ENCODE measurements around the gene RFX1.

The RFX1 gene

DNA sequence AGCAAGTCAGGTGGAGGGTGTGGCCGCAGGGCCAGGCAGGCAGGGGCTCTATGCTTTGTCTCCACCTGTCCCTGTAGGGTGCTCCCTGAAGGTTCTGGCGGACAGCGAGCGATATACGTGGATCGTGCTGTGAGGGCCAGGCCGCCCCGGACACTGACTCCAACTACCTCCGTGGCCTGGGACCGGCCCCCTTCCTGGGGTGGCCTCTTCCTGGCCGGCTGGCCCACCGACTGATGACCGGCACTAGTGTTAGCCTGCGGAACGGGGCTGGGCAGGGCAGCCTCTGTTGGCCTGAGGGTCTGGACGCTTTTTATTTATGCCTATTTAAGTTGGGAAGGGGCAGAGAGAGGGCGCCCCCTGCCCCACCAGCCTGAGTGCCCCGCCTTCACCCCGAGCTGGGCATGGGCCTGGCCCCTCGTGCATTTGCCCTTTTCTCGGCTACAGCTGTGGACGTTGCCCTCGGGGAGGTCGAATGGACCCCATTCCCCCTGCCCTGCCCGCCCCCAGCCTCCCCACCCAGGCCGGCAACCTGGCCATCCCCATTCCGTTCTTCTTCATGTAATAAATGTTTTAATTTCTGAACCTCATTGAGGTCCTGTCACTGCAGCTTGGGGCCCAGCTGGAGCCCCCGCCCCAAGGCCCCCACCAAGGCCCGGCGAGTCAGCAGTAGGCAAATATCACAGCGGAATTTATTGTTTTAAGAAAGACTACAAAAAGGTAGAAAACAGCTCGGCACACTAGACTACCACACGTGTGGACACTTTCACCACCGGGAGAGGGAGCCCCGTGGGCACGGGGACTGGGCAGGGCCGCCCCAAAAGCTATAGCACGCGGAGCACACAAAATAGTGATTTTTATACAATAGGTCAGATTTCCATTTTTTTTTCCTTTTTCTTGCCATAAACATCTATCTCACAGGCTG lies 45.0 kb downstream of the RFX1 start:
- no peak for DNase-seq

DNA sequence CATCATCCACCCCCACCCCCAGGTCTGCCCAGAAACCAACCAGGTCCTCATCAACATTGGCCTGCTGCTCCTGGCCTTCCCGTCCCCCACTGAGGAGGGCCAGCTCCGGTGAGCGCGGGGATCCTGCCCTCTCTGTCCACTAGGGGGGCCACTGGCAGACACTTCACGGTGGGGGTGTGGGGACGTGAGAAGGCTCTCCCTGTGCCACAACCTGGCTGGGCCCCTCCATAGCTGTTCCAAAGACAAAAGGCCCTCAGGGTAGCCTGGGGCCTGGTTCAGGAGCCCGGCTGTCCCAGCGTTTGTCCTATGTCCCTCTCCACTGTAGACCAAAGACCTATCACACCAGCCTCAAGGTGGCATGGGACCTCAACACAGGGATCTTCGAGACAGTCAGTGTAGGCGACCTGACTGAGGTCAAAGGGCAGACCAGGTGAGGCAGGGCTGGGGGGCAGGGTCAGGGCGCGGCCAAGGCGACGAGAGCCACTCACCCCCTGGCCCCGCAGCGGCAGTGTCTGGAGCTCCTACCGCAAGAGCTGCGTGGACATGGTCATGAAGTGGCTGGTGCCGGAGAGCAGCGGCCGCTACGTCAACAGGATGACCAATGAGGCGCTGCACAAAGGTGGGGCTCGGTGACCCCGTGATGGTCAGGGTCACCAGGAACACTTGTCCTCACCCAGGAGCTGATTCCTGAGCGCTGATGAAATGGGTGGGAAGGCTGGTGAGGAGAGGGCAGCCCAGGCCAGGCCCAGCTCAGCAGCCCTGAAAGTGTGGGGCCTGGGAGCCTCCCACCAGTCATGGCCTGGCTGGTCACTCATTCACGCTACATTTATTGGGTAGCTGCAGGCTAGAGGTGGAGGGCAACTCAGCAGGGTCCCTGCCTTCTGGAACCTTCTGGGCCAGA lies 45.9 kb downstream of the RFX1 start:
- no peak for DNase-seq

DNA sequence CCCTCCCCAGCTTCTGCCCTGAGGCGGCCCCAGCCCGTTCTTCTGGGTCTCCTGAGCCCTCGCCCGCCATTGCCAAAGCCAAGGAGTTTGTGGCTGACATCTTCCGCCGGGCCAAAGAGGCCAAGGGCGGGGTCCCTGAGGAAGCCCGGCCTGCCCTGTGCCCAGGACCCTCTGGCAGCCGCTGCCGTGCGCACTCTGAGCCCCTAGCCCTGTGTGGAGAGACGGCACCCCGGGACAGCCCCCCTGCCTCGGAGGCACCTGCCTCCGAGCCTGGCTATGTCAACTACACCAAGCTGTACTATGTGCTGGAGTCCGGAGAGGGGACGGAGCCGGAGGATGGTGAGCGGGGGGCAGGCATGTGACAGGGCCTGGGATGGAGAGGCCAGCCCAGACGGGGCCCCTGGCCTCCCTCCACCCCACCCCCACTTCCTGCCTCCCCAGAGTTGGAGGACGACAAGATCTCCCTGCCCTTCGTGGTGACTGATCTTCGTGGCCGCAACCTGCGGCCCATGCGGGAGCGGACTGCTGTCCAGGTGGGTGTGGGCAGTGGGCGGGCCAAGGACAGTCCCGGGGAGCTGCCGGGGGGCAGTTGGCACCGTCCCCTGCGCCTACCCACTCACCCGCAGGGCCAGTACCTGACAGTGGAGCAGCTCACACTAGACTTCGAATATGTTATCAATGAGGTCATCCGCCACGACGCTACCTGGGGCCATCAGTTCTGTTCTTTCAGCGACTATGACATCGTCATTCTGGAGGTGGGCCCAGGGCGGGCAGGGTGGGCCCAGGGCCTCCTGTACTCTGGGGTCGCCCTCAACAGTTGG lies 46.8 kb downstream of the RFX1 start:
- DNase-seq: no peak

DNA sequence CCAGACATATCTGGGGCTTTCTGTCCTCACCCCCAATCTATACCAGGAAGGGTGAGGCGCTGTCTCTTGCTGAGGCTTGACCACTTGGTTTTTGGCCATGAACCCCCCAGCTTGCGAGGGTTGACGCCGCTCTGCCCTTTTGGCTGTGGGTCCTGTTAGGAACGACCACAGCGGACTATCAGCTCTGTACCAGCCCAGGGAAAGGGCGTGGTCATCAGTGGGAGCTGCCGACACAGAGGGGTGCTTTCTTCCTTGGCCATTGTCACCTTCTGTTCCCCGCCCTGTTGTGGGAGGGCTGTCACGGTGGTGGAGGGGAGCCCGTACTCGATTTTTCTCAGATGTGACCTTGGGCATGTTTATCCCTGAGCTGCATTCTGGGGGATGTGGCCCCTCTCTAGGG lies 48.1 kb downstream of the RFX1 start:
- DNase-seq: no peak

DNA sequence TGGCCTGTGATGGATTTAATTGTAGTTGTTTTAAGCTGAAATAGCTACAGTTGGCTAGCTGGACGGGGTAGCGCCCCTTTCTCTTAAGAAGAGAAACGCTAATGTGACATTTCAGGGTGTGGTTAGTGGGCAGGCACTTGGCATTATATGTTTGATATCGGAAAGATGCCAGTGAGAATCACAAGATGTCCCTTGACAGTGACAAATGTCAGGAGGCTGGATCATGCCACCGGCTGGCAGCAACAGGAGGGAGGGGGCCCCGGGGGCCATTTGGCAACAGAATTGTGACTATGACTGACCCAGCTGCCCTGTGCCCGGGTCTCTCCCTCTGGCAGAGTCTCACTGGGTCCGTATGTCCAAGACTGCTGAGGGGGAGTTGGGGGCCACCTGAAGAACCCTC lies 49.1 kb downstream of the RFX1 start:
- no peak for DNase-seq

DNA sequence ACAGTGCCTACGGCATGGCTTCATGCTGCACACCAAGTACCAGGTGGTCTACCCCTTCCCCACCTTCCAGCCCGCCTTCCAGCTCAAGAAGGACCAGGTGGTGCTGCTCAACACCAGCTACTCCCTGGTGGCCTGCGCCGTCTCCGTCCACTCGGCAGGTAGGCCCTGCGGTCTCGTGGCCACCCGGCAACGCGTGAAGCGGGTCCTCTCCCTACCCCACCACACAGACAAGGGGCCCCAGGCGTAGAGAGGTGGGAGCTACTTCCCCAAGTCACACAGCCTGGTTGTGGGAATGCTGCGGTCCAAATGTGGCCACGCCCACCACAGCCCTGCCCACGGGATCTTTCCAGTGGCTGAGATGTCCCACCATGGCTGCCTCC lies 49.8 kb downstream of the RFX1 start:
- no peak for DNase-seq

DNA sequence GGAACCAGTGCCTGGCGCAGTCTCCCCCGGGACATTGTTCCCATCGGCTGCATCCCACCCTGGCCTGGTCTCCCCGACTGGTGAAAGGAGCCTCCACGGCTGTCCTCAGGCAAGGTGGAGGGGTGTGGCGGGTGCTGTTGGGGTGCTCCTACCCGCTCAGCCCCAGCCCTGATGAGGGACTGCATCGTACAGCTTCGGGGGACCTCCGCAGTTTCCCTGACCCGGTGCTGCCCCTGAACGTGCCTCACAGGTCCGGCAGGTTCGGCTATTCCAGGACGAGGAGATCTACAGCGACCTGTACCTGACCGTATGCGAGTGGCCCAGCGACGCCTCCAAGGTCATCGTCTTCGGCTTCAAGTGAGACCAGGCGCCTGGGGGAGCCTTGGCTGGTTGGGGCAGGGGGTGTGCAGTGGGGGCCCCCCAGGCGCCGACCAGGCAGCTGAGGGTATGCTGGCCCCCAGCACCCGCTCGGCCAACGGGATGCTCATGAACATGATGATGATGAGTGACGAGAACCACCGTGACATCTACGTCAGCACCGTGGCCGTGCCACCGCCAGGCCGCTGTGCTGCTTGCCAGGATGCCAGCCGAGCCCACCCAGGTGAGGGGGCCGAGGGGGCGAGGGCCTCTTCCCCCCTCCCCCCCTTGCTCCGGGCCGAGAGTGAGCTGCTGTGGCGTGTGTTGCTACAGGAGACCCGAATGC lies 50.3 kb downstream of the RFX1 start:
- no peak for DNase-seq

DNA sequence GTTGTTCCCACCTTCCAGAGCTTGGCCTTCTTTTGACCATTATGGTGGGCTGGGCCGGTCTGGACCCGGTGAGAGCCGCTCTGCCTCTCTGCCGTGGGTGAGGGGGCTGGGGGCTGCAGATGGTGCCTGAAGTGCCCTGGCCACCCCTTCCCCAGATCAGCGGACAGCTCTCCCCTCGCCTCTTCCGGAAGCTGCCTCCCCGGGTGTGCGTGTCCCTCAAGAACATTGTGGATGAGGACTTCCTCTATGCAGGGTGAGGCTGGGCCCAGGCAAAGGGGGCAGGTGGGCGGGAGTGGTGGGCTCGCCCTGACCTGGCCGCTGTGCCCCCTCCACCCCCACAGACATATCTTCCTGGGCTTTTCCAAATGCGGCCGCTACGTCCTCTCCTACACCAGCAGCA lies 51.9 kb downstream of the RFX1 start:
- DNase-seq: no peak

DNA sequence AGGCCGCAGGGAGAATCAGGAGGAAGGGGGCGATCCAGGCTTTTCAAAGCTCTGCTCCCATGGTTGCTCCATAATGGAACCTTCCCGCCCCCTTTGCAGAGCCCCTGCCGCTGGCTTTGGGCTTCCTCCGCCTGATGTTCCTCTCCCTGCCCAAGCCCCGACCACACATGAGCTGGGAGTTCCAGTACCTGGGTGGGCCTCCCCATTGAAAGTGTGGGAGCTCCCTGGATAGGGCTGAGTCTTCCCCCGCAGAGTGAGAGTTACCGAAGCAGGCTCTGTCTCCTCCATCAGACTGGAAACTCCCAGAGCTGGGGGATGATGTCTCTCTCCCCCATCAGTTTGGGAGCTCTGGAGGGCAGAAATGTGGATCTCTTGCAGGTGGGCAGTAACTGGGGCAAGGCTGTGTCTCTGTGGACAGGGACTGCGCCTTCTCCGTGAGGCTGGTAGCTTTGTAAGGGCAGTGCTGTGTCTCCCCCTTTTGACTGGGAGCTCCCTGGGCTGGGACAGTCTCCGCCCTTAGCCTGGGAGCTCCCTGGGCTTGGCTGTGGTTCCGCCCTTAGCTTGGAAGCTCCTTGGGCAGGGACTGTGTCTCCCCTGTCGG lies 53.1 kb downstream of the RFX1 start:
- DNase-seq: peak; percentile 42

DNA sequence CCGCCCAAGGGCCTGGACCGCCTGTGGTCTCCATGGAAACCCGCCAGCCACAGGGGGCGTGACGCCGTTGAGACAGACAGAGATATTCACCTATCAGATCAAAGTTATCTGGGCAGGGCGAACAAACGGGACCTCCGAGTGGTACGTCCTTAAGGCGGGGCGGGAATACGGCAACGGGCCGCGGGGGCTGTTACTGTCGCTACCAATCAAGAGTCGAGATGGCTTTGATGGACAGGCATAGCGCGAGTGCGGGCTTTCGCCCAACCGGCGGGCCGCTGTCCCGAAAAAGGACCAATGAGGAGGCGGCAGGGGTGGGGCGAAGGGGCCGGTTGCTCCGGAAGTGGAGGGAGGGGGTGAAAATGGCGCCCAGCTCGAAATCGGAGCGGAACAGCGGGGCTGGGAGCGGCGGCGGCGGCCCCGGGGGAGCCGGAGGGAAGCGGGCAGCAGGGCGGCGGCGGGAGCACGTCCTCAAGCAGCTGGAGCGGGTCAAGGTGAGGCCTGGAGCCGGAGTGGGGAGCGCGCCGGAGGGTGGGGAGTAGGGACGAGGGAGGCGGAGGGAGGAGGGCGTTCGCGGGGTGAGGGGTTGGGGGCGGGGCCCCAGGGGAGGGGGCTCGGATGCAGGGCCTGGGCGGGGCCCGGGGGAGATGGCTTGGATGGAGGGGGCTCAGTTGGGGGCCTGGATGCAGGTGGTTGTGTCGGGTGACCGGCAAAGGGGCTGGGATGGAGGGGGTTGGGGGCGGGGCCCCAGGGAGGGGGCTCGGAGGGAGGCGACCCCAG lies 53.8 kb downstream of the RFX1 start, which contains the start of gene DCAF15:
DCAF15 (plus strand) TSS at position 356 of the 777 bp plus-strand sequence; CDS start at position 360, 4 bp downstream.
- peak; percentile 100 for DNase-seq

DNA sequence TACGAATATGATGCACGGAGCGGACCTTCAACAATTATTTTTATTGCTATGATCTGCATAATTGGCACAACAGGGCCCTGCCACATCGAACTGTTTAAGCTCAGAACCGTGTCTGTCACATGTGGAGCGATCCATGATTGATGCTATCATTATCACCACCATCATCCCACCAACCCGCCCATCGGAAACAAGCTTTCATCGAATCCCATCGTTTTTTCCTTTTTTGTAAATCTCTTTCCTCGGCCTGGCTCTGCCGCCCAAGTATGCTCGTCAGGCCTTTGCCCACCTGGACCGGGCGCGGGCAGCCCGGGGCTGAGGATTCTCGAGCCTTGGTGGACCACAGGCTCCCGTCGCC lies 54.3 kb downstream of the RFX1 start:
- no peak for DNase-seq

DNA sequence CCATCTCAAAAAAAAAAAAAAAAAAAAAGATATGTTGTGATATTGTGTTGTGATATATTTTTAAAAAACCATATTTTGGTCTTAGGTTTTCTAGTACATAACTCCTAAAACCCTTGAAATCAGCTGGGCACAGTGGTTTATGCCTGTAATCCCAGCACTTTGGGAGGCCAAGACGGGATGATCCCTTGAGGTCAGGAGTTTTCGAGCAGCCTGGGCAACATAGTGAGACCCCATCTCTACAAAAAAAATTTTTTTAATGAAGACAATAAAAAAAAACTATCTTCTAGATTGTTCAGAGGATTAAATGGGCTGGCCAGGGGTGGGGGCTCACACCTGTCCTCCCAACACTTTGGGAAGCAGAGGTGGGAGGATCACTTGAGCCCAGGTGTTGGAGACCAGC lies 55.1 kb downstream of the RFX1 start:
- no peak for DNase-seq

DNA sequence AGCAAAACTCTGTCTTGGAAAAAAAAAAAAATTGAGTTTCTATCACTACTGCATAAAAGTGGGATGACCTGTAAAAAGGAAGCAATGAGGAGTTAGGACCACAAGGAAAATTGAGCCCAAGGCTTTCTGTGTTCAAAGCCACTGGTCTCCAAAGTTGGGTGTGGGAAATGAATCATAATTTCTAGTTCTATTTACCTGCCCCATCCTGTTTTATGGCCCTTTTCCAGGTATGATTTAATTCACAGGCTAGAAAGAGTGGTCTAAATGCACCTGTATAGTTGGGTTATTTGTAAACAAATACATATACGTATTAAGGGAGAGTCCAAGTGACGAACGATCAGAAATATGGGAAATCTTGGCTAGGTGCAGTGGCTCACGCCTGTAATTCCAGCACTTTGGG lies 59.7 kb downstream of the RFX1 start:
- DNase-seq: no peak

DNA sequence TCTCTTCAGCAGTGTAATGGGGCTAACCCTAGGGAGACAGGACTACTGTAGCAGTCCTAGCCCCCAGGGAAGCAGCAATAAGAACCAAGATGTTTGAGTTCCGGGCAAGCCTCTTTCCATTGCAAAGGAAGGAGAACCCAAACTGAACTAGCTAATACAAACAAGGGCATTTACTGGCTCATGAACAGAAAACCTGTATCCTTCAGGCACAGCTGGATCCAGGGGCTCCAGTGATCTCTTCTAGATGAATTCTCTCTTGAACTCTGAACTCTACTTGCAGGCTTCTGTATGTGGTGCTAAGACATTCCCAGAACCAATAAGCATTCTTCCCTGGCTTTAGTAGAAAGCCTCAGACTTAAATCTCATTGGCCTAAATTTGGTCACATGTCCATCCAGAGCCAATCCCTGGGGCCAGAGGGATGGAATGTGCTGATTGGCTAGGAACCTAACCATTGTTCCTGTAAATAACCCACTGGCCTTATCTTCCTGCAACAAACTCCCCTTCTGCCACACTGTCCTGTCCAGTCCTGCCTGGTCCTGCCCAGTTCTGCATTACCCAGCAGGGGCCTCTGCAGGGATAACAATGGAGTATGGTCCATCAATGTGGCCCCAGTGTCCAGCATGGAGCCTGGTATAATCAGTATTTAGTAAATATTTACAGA lies 64.0 kb downstream of the RFX1 start:
- no peak for DNase-seq

DNA sequence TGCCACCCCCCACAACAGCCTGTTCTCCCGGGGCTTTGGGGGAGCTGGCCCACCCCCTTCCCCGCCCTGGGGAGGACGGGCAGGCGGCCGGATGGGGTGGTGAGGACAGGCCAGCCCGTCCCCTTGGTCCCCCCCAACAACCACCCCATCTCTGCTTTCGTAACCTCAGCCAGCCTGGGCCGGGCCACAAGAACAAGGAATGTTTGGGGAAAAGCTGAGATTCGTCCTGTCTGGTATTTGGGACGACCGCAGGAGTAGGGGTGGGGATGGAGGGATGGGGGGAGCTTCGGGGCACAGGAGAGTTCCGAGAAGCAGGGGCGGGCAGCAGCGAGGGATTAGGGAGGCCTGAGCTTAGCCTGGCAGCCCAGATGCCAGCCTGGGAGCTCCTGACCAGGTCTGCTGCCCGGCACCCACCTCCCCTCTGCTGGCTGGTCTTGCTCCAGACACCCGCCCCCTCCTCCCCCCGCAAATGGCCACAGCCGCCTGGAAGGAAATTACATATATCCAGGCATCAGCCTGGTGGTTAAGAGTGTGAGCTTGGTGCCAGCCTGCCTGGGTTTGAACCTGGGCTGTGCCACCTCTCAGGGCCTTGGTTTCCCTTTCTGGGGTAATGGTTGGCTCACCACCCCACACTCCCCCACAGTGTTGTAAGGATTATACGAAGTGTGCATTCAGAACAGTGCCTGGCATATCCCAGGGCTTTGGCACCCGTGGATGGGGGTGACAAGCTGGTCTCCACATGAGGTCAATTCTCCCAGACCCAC lies 67.6 kb downstream of the RFX1 start, which contains the start of gene PODNL1:
PODNL1 (minus strand) TSS at position 117 of the 764 bp plus-strand sequence. CDS start 236 bp downstream, outside the sequence.
- peak; percentile 91 for DNase-seq

DNA sequence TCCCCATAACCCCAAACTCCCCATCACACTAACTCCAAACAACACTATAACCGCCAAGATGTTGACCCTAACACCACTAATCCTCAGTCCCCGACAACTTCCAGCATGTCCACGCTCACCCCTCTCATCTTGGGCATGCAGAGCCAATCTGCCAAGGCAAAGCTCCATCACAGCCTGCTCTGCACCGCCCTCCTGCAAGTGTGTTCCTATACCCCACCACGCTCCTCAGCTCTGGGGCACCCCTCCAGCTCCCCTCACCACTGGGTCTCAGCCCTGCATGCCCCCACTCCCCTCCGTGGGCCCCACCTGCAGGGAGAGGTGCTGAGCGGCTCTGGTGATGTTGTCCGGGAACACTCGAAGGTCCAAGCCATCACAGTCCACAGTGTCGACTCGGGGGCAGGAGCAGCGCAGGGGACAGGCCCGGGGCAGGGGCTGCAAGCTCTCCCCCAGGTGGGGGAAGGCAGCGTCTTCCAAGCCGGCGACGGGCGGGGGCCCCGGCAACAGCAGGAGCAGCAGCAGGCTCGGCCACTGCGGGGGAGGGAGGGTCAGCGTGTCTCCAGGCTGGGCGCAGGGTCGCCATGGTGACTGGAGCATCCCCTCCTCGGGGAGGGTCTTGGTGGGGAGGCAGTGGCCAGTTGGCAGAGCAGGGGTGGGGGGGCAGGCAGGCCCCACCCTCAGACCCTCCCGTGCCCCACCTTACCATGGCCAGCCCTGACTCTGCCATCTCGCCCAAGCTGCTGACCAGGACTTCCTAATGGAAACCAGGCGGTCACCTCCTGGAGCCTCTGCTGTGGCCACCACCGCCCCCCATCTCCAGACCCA lies 68.4 kb downstream of the RFX1 start:
- DNase-seq: no peak

DNA sequence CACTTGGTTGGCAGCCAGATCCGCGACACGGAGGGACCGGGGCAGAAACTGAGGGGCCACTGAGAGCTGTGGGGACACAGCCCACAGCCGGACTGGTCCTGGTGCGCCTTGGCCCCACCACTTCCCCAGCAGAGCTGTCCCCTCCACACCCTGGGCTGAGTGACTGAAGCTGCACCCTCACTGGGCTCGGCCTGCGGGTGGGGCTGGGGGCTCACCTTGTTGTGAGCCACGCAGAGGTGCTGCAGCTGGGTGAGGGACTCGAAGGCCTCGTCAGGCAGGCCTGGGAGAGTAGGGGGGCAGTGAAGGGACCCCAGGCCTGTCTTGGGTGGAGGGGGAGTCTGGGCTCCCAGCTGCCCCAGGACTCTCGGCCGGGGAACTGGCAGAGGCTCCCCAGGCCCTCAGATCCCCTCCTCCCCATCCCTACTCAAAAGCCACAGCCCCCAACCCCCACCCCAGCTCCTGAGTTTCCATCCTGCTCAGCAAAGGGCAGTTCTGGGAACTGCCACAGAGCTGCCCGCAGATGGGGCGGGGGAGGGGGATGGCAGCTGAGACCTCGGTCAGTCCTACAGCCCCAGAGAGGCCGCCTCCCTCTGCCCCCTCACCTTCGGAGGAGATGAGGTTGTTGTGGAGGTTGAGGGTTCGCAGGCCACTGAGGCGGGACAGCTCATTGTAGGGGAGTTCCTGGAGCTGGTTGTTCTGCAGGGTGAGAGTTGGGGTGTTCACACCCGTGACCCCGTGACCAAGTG lies 70.2 kb downstream of the RFX1 start:
- no peak for DNase-seq

DNA sequence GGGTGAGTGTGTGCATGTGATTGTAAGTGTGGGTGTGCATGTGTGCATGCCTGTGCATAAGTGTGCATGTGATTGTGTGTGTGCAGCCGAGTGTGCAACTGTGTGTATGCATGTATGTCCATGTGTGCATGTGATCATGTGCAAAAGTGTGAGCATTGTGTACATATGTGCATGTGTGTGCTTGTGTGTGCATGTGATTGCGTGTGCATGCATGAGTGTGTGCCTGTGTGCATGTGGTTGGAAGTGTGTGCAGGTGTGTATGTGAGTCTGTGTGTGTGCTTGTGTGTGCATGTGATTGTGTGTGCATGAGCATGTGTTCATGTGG lies 71.4 kb downstream of the RFX1 start:
- no peak for DNase-seq
